ENCODE data around the gene SLC9A9. TPM values are rescaled to one million over a fixed set of nuclear protein-coding genes. Genes with fewer than 3 reads are reported as not detected.

The SLC9A9 gene
- total and polyA plus RNA-seq, 8 donors, result 0.28 to 5.9 (median 0.75) TPM

DNA sequence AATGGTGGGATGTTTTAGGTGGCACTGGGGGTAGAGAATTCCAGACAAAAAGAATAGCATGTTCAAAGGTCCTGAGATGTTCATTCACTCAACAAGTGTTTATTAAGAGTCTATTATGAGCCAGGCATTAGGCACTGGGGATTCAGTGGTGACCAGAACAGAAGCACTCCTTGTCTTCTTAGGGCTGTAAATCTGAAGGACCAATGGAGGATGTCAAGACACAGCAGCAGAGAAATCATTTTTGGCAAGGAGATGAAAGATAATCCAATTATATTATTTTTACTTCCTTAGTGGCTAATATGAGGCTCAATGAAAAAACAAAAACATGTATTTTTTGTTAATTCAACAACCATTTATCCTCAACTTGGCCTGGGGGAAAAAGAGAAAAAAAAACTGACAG, 218.5 kb downstream of the SLC9A9 start:
- no peaks in the 10 kb centered on the region for H3K9me3 ChIP-seq
- intact Hi-C loops (cut with DNase I), result no loop called here
- DNase-seq (no peak), ATAC-seq (no peak), FAIRE-seq (no peak)
- H3K36me3 ChIP-seq, result no peaks in the 10 kb centered on the region
- no peak overlapping the region for H3K4me3 ChIP-seq
- H3K27me3 ChIP-seq, result no peaks in the 10 kb centered on the region
- TF ChIP-seq, protein P1, sequence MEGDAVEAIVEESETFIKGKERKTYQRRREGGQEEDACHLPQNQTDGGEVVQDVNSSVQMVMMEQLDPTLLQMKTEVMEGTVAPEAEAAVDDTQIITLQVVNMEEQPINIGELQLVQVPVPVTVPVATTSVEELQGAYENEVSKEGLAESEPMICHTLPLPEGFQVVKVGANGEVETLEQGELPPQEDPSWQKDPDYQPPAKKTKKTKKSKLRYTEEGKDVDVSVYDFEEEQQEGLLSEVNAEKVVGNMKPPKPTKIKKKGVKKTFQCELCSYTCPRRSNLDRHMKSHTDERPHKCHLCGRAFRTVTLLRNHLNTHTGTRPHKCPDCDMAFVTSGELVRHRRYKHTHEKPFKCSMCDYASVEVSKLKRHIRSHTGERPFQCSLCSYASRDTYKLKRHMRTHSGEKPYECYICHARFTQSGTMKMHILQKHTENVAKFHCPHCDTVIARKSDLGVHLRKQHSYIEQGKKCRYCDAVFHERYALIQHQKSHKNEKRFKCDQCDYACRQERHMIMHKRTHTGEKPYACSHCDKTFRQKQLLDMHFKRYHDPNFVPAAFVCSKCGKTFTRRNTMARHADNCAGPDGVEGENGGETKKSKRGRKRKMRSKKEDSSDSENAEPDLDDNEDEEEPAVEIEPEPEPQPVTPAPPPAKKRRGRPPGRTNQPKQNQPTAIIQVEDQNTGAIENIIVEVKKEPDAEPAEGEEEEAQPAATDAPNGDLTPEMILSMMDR (IDR thresholded peaks at IDR 0.05), result no peak
- H3K4me1 ChIP-seq, result no peaks in the 10 kb centered on the region
- no peak overlapping the region for H3K27ac ChIP-seq

DNA sequence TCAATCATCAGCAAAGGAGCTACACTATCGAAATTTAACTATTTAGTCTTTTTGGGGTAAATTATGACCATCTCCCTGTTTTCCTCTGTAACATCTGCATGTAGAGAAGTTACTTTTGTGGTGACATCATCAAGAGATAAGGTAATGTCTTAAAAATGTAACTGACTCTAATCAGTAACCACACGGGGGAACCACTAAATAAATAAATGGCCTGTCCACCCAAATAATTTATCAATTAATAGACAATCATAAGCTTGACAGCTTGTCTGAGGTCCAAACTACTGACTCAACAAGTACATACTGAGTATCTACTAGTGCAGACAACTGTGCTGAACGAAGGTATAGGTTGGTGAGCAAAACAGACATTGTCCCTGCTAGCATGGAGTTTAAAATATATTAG, 219.3 kb downstream of the SLC9A9 start:
- no peaks in the 10 kb centered on the region for H3K4me1 ChIP-seq
- FAIRE-seq, result no peak
- intact Hi-C loops (cut with DNase I), result no loop called here
- ATAC-seq, result no peak
- H3K27me3 ChIP-seq, result no peaks in the 10 kb centered on the region
- no peak overlapping the region for H3K27ac ChIP-seq
- no peak for DNase-seq
- WGBS, 2 donors, result 35 to 38% methylated on average over 3 of the region's 3 CpGs
- no peak overlapping the region for H3K4me3 ChIP-seq
- no peaks in the 10 kb centered on the region for H3K9me3 ChIP-seq
- TF ChIP-seq, protein P1 (IDR thresholded peaks at IDR 0.05), result no peak
- no peaks in the 10 kb centered on the region for H3K36me3 ChIP-seq

DNA sequence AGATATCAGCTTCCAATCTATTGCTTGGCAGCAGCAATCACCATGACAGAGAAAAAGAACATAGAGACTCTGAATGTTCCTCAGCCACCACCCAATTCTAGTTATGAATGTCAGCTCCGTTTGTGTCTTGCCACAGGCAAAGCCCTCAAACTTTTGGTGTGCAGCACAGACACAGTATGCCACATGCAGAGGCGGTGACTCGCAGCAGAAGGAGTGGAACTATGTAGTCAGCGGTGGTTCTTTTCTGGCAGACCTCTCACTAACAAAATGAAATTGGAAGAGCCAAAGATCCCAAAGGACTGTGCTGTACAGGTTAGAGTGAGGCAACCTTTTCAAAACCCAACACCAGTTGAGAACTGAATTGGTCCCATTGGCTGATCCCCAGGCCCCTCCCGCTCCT, 220.9 kb downstream of the SLC9A9 start:
- Histone ChIP-seq H3K9me3 (no peaks in the 10 kb centered on the region), H3K4me3 (no peak overlapping the region), H3K27ac (no peak overlapping the region), H3K27me3 (no peaks in the 10 kb centered on the region), H3K4me1 (no peaks in the 10 kb centered on the region), H3K36me3 (no peaks in the 10 kb centered on the region)
- TF ChIP-seq, protein P1 (IDR thresholded peaks at IDR 0.05), result no peak
- DNase-seq, result no peak
- no peak for FAIRE-seq
- no peak for ATAC-seq
- intact Hi-C loops (cut with DNase I), result no loop called here
- 89 to 94% methylated on average over 5 of the region's 5 CpGs for WGBS, 2 donors

DNA sequence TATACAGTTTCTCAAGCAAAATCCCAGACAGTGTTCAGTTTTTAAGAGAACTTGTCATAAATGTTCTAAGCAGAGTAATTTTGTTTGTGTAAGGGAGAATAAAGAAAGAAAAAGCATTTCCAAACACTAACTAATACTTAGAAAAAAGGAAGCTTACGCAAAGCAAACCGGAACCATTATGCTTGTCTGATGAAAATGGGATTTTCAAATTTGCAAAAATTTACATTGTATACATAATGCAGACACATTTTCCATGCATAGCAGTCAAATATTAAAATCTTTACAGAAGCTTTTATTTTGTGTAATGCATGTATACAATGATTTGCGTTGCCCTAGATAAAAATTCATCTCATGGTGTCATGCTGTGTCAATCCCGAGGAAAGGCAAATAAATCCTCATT, 229.0 kb downstream of the SLC9A9 start:
- ATAC-seq (no peak), FAIRE-seq (no peak), DNase-seq (no peak)
- no peaks in the 10 kb centered on the region for H3K4me1 ChIP-seq
- no peak overlapping the region for H3K4me3 ChIP-seq
- H3K27me3 ChIP-seq, result no peaks in the 10 kb centered on the region
- TF ChIP-seq, protein P1 (IDR thresholded peaks at IDR 0.05), result no peak
- WGBS, 2 donors, result 71 to 84% methylated on average over 4 of the region's 4 CpGs
- H3K27ac ChIP-seq, result no peak overlapping the region
- intact Hi-C loops (cut with DNase I), result no loop called here
- no peaks in the 10 kb centered on the region for H3K9me3 ChIP-seq
- no peaks in the 10 kb centered on the region for H3K36me3 ChIP-seq

DNA sequence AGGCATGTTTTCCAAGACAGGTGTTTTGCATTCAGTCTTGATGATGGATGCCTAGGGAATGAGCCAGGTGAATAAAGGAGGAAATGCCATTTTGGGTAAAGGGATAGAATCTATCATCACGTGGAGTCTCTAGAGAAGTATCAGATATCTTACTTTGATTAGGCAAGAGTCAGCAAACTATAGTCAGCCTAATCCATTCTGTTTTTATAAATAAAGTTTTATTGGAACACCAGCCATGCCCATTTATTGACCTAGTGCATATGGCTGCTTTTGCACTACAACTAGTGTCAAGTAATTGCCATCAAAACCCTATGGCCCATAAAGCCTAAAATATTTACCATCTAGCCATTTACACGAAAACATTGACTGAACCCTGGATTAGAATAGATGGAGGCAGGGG, 231.2 kb downstream of the SLC9A9 start:
- 81 to 84% methylated on average over 2 of the region's 2 CpGs for WGBS, 2 donors
- no peaks in the 10 kb centered on the region for H3K4me1 ChIP-seq
- ATAC-seq, result no peak

More for the DNA sequence above, 231.2 kb downstream of the SLC9A9 start:
- H3K27me3 ChIP-seq, result no peaks in the 10 kb centered on the region
- H3K4me3 ChIP-seq, result no peak overlapping the region
- TF ChIP-seq, protein P1 (IDR thresholded peaks at IDR 0.05), result no peak
- no peaks in the 10 kb centered on the region for H3K36me3 ChIP-seq
- intact Hi-C loops (cut with DNase I), result no loop called here
- no peak for DNase-seq
- H3K9me3 ChIP-seq, result no peaks in the 10 kb centered on the region
- H3K27ac ChIP-seq, result no peak overlapping the region
- no peak for FAIRE-seq
